Lower leg skin (tissue), 3 donors: ENCODE results near the gene EPB42.

Experiments used
- CTCF ChIP-seq, 3 donors: fragments of 450-650 bp; IDR thresholded peaks; one replicate each; pipeline ENCODE4 v1.5.1; 2016; ENCODE audit warnings: antibody characterized with exemption in 3 of 3, mild to moderate bottlenecking in 3 of 3, moderate library complexity in 2 of 3
- POLR2A ChIP-seq, 2 donors: fragments of 450-650 bp; IDR thresholded peaks; one replicate each; pipeline ENCODE4 v1.6.1; 2016 to 2017; ENCODE audit warnings: antibody characterized with exemption in 2 of 2, mild to moderate bottlenecking in 1 of 2, moderate library complexity in 1 of 2

- TF ChIP-seq CTCF (IDR thresholded peaks at IDR 0.05) (no peak), POLR2A (IDR thresholded peaks at IDR 0.05) (no peak)
Observed at GRCh38 chr15:43193710-43194109, 27.1 kb downstream of the EPB42 start.
